Medulla oblongata (tissue), 1 donor: Measurements from ENCODE around the gene NLGN3.
"Not testable (repeated sequence)": the region's sequence is repeated elsewhere in the genome, so short reads cannot be mapped to it uniquely, and the experiment has no call there.

ENCODE experiments used
- DNase-seq: peaks from one replicate; pipeline ENCODE4 v3.0.0-alpha.2; 2015; ENCODE audit errors: extremely low spot score

NLGN3 gene

GRCh38 chrX:71169586-71169985 is 24.9 kb downstream of the NLGN3 start:
- DNase-seq = no peak

DNA sequence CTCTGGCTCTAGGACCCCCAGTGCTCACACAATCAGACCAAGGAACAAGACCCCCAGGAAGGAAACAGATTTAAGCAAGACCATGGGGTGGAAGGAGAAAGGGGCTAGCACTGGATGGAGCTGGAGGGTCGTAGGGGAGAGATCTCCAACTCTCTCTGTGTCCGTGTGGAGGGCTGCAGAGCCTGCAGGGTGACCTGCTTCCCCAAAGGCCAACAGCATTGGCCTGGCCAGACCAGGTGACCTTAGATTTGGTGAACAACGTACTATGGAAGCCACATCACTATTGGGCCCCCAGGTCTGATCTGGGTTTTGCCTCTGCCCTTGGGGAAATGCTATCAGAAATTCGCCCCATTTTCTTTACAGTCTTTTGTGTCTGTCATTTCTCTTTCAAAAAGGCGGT is 26.0 kb downstream of the NLGN3 start:
- no peak for DNase-seq

GRCh38 chrX:71171110-71171801 is 26.6 kb downstream of the NLGN3 start:
- no peak for DNase-seq

DNA sequence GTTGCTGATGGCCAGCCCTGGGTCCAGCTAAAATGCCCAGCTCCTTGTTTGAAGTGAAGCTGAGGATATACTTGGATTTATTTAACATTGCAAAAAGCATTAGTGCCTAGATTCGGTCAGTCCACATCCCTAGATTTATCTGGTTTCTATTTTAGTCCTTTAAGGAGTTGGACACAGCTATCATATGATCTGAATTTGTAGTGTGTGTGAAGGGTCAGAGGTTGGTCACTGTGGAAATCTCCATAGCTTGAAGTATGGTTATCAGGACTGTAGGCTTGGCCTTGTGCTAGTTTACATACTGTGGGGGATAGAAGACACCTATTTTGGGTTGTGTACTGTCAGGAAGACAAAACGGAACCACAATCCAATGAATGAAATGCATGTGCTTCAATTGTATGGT is 28.8 kb downstream of the NLGN3 start:
- DNase-seq = no peak

- no peak for DNase-seq
Observed at GRCh38 chrX:71174795-71175194, 30.2 kb downstream of the NLGN3 start.

DNA sequence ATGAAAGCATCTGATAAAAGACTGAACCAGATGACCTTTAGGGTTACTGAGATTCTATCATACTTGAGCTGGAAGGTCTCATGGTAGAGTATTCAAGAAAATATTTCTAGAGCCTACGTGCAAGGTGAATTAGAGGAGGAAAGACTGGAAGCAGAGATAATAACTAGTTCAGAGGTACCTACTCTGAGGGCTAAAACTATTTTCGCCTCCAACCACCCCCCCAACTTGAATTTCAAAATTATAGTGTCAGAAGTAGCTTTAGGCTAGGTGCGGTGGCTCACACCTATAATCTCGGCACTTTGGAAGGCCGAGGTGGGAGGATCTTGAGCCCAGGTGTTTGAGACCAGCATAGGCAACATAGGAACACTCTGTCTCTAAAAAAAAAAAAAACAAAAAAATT is 30.9 kb downstream of the NLGN3 start:
- DNase-seq = no peak

DNA sequence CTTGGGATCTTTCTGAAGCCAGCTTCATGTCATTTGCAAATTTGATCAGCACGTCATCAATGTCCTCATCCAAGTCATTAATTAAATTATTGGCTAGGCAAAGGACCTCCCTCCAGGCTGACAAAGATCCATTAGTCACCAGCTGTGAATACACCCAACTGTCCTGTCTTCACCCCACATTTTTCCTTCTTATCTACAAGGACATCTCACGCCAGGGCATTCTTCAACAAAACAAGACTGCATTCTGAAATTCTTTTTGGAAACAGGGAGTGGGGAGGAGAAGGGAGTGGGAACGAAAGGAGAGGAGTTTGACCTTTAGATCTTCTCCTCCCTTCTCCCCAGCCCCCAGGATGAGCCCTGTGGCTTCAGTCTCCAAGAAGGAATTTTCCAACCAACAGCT is 32.7 kb downstream of the NLGN3 start:
- no peak for DNase-seq

GRCh38 chrX:71178908-71179307 is 34.3 kb downstream of the NLGN3 start:
- peak; percentile 84 for DNase-seq

DNA sequence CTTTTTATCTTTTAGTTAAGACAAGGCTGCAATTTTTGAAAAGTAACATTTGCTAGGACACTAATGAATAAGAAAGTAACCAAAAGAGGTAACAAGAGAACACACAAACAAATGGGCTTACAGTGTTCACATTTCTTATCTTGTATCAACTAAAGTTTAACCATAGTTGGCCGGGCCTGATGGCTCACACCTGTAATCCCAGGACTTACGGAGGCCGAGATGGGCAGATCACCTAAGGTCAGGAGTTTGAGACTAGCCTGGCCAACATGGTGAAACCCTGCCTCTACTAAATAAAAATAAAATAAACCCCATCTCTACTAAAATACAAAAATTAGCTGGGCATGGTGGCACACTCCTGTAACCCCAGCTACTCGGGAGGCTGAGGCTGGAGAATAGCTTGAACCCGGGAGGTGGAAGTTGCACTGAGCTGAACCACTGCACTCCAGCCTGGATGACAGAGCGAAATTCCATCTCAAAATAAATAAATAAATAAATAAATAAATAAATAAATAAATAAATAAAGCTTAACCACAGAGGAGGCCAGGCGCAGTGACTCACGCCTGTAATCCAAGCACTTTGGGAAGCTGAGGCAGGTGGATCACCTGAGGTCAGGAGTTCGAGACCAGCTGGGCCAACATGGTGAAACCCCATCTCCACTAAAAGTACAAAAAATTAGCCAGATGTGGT is 36.1 kb downstream of the NLGN3 start:
- DNase-seq = not testable (repeated sequence)

GRCh38 chrX:71181558-71181909 is 36.9 kb downstream of the NLGN3 start:
- DNase-seq = no peak

DNA sequence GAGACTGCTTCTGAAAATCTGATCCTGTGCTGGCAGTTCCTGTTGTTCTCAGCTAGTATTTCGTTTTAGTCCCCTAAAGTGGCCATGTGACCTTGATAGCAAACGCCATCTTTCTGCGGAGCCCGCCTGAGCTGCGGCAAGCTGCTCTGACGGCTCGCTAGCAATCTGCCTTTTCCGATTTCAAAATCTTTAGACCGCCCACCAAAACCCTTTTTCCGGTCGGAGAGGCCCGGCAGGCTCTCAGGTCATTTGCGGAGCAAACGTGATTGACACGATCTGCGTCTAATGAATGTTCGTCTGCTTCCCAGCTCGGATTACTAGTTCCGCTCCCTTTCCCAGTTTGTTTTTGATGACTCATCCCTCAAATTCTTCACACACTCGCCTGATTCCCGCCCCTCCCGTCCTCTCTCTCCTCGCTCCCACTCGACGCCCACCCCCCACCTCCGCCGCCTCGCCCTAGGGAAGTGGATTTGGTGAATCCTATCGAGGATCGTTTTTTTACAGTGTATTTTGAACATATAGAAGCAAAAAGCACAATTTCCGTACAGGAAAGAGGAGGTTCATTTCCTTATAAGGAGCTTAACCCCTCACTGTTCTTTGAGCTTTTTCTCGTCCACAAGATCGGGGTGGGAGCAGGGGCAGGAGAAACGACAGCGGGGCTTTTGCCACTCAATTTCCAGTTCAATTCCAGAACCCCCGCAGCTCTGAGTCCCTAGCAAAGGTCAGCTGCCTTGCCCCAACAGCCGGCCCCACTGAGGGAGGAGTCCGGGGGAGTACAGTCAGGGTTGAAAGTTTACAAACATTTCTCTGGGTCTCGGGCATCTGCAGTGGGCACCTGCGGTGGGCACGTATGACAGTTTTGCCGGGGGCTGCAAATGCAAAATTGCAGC is 37.5 kb downstream of the NLGN3 start:
- DNase-seq = peak; percentile 96

DNA sequence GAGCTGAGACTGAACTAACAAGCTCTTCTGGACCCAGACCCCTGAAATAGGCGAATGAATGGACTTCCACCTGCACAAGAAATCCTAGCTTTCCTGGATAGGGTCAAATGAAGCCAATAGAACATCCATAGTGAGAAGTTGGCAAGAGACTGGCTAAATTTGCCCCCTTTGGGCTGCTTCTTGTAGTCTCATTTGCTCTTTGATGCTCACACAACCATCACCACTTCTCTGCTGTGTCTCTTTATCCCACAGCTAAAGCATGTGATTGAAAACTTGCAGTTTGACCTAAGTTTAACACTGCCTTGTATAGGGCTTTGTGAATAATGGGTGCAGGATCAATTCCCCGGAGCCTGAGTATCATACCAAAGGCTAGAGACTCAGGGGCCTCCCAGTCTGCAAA is 38.2 kb downstream of the NLGN3 start:
- DNase-seq = no peak

- no peak for DNase-seq
Observed at GRCh38 chrX:71183341-71183740, 38.7 kb downstream of the NLGN3 start.

- DNase-seq = no peak
Observed at GRCh38 chrX:71184092-71184491, 39.5 kb downstream of the NLGN3 start.

DNA sequence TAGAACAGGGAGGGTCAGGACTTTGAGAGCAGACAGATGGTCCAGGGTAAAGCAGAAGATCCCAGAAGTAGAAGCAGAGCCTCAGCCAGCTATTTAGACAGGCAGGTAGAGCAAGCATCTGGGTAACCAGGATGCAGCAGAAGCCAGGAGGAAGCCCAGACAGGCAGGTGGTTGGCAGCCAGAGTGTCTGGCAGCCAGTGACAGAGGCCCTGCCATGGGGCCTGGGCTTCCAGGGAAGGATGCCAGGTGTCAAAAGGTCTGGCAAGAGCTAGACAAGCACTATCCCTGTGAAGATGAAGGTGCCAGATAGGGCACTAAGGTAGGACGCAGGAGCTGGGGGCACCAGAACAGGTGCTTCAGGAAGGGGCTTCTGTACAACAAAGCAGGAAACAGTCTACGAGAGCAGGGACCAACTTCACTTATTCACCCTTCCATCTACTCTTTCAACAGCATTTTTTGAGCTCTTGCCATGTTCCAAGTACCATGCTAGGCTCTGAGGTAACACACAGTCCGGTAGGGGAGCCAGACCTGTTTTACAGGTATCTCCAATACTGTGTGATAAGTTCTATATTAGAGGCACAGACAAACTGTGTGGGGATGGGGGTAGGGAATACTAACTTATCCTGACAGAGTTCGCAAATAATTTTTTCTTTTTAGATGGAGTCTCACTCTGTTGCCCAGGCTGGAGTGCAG is 40.3 kb downstream of the NLGN3 start:
- DNase-seq = no peak

DNA sequence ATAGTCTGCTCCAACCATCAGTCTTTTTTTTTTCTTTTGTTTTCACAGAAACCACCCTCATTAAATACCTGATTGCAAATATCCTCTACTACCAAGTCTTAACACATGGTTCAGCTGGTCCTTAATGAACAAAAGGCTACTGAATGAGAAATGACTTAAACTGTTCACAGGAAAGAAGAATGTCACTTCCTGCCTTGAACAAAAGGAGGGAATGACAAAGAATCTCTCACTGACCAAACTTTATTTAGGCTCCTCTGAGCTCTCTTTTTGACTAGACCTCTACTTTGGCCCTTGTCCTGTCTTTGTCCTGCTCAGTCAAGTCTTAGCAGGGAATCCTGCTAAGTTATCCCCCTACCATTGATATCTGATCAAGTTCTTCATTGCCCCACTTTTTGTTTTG is 46.6 kb downstream of the NLGN3 start:
- no peak for DNase-seq

DNA sequence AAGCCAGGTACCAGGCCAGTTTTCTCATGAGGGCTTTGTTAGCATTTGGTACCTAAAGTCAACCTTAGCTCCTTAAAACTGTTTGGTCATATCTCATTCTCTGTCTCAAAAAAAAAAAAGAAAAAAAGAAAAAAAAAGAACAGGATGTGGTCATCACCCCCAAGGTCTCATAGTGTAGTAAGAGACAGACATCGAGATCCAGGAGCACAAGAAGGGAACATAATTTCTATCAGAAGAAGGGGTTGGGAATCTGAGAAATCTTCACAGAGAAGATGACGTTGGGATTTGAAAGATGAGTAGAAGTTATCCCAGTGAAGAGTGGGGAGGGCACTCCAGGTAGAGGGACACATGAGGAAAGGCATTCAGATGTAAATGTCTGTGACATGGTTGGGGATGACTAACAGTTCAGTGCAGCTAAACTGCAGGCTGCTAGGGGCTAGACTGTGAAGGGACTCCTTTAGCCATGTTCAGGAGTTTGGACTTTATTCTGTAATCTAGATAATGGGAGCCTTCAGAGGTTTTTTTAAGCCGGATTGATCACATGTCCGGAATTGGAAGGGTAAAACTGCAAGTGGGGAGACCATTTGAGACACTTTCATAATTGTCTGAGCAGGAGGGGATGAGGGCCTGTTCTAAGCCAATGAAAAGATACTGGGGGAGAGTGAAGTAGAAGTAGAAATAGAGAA is 51.5 kb downstream of the NLGN3 start:
- no peak for DNase-seq

- DNase-seq = peak; percentile 47
Observed at GRCh38 chrX:71198066-71198465, 53.4 kb downstream of the NLGN3 start.

DNA sequence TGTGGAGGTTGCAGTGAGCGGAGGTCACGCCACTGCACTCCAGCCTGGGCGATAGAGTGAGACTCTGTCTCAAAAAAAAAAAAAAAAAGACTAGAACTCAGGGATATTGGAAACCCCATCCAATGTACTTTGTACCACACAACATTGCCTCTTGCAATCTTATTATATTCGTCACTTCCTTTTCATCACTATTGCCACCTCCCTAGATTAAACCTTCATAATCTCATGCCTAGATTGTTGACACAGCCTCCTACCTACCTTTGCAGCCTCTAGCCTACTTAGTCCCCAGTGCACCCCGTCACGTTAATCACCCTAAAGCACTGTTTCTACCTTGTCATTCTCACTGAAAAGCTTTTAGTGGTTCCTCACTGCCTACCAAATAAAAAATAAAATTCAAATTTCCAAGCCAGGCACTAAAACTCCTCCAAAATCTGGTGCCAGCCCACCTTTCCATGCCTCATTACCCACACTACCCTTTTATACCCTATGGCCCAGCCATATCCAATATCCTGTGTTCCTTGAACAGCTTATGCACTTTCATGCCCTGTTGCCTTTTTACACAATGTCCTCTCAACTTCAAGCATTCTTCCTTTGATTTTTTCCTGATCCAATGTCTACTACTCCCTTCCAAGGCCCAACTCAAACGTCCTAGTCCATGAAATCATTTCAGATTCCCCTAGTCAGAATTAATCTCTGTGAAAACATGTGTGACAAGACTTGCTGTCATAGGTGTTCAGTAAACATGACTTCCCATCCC is 54.8 kb downstream of the NLGN3 start:
- DNase-seq = no peak

GRCh38 chrX:71210816-71211215 is 66.2 kb downstream of the NLGN3 start:
- no peak for DNase-seq

DNA sequence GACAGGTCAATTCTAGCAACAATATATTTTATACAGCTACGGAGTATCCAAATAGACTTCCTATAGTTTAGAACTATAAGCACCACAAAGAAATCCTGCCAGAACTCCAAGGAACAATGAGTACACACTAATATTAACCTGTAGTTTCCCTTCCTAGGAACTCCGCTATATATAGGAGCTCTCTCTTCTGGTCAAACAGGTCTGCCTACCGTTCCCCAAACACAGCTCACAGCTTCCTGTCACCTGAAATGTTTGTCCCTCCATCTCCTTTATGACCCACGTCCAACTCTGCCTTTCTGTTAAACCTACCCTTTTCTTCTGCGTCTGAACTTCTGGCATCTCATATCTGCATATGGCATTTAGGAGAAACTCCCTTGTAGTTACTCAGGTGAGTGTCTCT is 67.9 kb downstream of the NLGN3 start:
- no peak for DNase-seq
